ENCODE data around the gene CTNND2.

GRCh38 chr5:10927608-10928007 lies 976.6 kb downstream of the CTNND2 start:
- no peak for TF ChIP-seq CTCF (IDR thresholded peaks at IDR 0.05; ENCODE audit: low read length)
- TF ChIP-seq EZH2 (optimal IDR thresholded peaks at IDR 0.05; ENCODE audit: low read depth, low read length): no peak
